Rectal smooth muscle tissue (tissue), 1 donor: Measurements from ENCODE around the gene POLD1.
A peak's percentile ranks its signal among the peaks of the same experiment; 100 is the strongest.

Experiments used
- H3K27ac ChIP-seq: one replicate; pipeline ENCODE4 v1.7.0; 2013; ENCODE audit warnings: low read depth, low read length, inconsistent platforms
- H3K27me3 ChIP-seq: one replicate; pipeline ENCODE4 v1.7.0; 2013; ENCODE audit warnings: low read length; ENCODE audit not compliant: control insufficient read depth, insufficient read depth
- H3K36me3 ChIP-seq: one replicate; pipeline ENCODE4 v1.7.0; 2013; ENCODE audit warnings: low read length; ENCODE audit not compliant: control insufficient read depth, insufficient read depth
- H3K4me1 ChIP-seq: one replicate; pipeline ENCODE4 v1.7.0; 2013; ENCODE audit warnings: low read length; ENCODE audit not compliant: control insufficient read depth, insufficient read depth
- H3K4me3 ChIP-seq: one replicate; pipeline ENCODE4 v1.7.0; 2013; ENCODE audit warnings: low read length
- H3K9ac ChIP-seq: one replicate; pipeline ENCODE4 v1.7.0; 2013; ENCODE audit warnings: low read length

POLD1 gene

DNA sequence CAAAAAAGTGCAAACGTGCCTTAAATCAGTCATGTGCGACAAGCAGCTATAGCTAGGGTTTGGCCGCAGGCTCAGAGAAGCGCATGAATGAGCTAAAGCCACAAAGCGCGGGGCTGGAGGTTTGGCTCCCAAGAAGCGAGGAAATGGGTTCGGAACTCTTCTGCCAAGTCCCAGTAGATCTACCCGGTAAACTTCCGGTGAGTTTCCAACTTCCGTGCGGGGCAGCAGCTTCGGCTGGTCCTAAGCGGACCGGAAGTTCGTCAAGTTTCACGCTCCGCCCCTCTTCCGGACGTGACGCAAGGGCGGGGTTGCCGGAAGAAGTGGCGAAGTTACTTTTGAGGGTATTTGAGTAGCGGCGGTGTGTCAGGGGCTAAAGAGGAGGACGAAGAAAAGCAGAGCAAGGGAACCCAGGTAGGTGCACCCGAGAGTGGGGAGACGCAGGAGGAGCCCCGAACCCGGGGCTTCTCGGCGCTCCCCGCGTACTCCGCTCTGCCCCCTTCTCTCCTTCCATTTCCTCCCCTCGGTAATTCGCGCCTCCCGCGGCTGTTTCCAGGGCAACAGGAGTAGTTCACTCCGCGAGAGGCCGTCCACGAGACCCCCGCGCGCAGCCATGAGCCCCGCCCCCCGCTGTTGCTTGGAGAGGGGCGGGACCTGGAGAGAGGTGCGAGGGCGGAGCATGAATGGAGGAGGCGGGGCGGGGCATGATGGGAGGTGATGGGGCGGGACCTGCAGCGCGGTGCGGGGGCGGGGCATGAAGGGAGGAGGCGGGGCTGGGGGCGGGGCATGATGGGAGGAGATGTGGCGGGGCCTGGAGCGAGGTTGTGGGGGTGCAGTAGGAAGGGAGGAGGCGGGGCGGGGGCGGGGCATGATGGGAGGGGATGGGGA, 7.7 kb upstream of the POLD1 start, which contains the start of gene NR1H2:
Gene NR1H2, plus strand, starts transcription at position 292 of the 885 bp plus-strand sequence. CDS start 1,149 bp downstream, outside the sequence.
- Histone ChIP-seq H3K4me3 (peak within 1 kb of the TSS; percentile 96), H3K36me3 (peaks cover 31% of the 10 kb centered on the region), H3K27me3 (no peaks in the 10 kb centered on the region), H3K4me1 (no peaks in the 10 kb centered on the region), H3K9ac (peak within 1 kb of the TSS; percentile 99), H3K27ac (peak within 1 kb of the TSS; percentile 99)

DNA sequence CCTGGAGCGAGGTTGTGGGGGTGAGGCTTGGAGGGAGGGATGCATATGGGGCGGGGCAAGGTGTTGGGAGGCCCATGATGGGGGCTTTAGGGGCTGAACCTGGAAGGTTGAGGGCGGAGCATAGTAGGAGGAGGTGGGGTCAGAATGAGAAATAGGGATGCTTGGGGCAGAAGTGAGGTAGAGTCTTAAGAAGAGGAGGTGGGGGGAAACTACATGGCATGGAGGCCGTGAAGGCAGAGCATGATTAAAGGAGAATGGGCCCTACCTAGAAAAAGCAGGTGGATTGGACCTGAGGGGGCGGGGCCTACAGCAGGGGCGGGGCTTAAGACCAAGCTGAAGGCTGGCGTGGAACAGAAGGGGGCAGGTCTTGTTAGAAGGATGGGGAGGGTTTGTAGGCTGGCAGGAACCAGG, 7.1 kb upstream of the POLD1 start:
- Histone ChIP-seq H3K27me3 (no peaks in the 10 kb centered on the region), H3K36me3 (peaks cover 36% of the 10 kb centered on the region), H3K27ac (no peak overlapping the region)

DNA sequence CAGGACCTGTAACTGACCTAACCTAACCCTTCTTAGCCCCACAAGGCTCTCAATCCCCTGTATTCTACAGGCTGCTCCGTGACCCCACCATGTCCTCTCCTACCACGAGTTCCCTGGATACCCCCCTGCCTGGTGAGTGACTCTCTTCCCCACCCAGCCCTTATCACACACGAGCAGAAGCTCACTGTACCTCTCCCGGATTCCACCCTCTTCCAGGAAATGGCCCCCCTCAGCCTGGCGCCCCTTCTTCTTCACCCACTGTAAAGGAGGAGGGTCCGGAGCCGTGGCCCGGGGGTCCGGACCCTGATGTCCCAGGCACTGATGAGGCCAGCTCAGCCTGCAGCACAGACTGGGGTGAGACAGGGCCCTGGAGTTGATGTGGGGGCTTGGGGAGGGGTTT, 6.6 kb upstream of the POLD1 start:
- Histone ChIP-seq H3K9ac (no peak overlapping the region), H3K4me1 (no peaks in the 10 kb centered on the region), H3K4me3 (no peak overlapping the region), H3K36me3 (peaks cover 38% of the 10 kb centered on the region), H3K27me3 (no peaks in the 10 kb centered on the region), H3K27ac (no peak overlapping the region)

More for the DNA sequence above, 7.1 kb upstream of the POLD1 start:
- no peak overlapping the region for H3K9ac ChIP-seq
- no peaks in the 10 kb centered on the region for H3K4me1 ChIP-seq
- peak overlapping the region; percentile 19 for H3K4me3 ChIP-seq

DNA sequence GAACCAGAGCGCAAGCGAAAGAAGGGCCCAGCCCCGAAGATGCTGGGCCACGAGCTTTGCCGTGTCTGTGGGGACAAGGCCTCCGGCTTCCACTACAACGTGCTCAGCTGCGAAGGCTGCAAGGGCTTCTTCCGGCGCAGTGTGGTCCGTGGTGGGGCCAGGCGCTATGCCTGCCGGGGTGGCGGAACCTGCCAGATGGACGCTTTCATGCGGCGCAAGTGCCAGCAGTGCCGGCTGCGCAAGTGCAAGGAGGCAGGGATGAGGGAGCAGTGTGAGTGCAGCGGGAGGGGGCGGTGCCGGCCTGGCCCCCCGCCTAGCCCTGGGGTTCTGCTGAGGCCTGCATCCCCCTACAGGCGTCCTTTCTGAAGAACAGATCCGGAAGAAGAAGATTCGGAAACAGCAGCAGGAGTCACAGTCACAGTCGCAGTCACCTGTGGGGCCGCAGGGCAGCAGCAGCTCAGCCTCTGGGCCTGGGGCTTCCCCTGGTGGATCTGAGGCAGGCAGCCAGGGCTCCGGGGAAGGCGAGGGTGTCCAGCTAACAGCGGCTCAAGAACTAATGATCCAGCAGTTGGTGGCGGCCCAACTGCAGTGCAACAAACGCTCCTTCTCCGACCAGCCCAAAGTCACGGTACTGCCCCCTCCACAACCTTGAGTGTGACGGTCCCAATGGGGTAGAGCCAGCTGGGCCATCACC, 5.8 kb upstream of the POLD1 start:
- Histone ChIP-seq H3K4me1 (no peaks in the 10 kb centered on the region), H3K27ac (no peak overlapping the region), H3K36me3 (peaks cover 40% of the 10 kb centered on the region)

DNA sequence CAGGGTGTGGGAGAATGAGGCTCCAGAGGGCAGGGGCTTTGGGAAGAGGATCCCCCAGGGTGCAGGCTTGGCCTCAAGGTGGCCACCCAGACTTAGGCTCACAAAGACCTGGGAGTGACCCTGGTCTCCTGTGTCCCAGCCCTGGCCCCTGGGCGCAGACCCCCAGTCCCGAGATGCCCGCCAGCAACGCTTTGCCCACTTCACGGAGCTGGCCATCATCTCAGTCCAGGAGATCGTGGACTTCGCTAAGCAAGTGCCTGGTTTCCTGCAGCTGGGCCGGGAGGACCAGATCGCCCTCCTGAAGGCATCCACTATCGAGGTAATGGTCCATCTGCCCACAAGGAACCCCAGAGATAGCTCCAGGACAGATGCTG, 5.3 kb upstream of the POLD1 start:
- Histone ChIP-seq H3K4me1 (no peaks in the 10 kb centered on the region), H3K36me3 (peaks cover 40% of the 10 kb centered on the region), H3K9ac (no peak overlapping the region), H3K27ac (no peak overlapping the region), H3K27me3 (no peaks in the 10 kb centered on the region), H3K4me3 (no peak overlapping the region)

More for the DNA sequence above, 5.8 kb upstream of the POLD1 start:
- no peaks in the 10 kb centered on the region for H3K27me3 ChIP-seq
- H3K4me3 ChIP-seq, result no peak overlapping the region
- H3K9ac ChIP-seq, result no peak overlapping the region

DNA sequence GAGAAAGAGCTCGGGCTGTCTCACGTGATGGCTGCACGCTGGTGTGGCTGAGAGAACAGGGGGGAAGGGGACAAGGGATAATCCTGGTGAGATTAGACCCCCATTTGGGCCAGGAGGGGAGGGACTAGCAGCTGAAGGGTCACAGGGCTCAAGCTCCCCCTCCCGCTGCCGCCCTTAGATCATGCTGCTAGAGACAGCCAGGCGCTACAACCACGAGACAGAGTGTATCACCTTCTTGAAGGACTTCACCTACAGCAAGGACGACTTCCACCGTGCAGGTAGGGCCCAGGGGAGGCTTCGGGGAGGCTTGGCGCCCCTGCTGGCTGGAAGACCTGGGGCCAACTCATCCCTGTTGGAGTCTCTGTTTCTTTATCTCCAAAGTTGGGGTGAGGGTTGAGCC, 4.5 kb upstream of the POLD1 start:
- no peak overlapping the region for H3K4me3 ChIP-seq
- H3K36me3 ChIP-seq, result peaks cover 40% of the 10 kb centered on the region
- no peak overlapping the region for H3K27ac ChIP-seq
- no peak overlapping the region for H3K9ac ChIP-seq
- H3K27me3 ChIP-seq, result no peaks in the 10 kb centered on the region
- H3K4me1 ChIP-seq, result no peaks in the 10 kb centered on the region

DNA sequence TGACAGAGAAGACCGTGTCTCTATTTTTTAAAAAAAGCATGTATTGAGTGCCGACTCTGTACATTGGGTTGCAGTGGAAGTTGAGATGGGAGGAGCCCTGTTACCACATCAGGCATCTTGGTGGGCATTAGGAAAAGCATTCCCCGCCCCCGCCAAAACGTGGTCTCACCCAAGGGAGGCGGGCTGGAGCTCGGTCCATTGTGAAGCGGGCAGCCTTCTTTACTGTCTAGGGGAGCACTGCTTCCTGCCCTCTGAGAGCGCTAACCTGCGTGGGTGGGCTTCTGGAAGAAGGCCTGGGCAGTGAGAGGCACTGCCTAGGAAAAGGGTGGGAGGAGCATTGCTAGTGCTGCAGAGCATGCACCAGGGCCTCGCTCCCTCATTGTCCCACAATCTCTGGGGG, 4.0 kb upstream of the POLD1 start:
- no peak overlapping the region for H3K9ac ChIP-seq
- peaks cover 40% of the 10 kb centered on the region for H3K36me3 ChIP-seq
- no peak overlapping the region for H3K4me3 ChIP-seq
- H3K4me1 ChIP-seq, result peaks cover 5% of the 10 kb centered on the region
- H3K27ac ChIP-seq, result no peak overlapping the region
- no peaks in the 10 kb centered on the region for H3K27me3 ChIP-seq

DNA sequence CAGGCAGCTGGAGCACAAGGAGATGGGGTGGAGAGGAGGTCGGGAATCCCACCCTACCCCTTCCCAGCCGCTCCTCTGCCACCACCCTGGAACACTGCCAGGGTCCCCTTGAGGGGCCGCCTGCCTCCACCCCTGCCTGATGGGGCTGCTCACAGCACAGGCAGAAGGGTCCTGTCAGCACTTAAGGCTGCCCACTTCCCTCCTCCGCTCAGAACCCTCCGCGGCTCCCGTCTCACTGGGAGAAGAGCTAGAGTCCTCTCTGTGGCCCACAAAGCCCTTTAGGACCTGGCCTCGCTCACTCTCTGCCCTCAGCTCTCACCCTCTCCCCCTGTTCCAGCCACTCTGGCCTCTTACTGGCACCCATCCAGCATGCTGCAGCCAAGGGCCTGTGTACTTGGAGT, 3.4 kb upstream of the POLD1 start:
- no peak overlapping the region for H3K27ac ChIP-seq
- H3K4me3 ChIP-seq, result no peak overlapping the region
- no peaks in the 10 kb centered on the region for H3K27me3 ChIP-seq
- peaks cover 6% of the 10 kb centered on the region for H3K4me1 ChIP-seq
- H3K9ac ChIP-seq, result no peak overlapping the region
- peaks cover 40% of the 10 kb centered on the region for H3K36me3 ChIP-seq

DNA sequence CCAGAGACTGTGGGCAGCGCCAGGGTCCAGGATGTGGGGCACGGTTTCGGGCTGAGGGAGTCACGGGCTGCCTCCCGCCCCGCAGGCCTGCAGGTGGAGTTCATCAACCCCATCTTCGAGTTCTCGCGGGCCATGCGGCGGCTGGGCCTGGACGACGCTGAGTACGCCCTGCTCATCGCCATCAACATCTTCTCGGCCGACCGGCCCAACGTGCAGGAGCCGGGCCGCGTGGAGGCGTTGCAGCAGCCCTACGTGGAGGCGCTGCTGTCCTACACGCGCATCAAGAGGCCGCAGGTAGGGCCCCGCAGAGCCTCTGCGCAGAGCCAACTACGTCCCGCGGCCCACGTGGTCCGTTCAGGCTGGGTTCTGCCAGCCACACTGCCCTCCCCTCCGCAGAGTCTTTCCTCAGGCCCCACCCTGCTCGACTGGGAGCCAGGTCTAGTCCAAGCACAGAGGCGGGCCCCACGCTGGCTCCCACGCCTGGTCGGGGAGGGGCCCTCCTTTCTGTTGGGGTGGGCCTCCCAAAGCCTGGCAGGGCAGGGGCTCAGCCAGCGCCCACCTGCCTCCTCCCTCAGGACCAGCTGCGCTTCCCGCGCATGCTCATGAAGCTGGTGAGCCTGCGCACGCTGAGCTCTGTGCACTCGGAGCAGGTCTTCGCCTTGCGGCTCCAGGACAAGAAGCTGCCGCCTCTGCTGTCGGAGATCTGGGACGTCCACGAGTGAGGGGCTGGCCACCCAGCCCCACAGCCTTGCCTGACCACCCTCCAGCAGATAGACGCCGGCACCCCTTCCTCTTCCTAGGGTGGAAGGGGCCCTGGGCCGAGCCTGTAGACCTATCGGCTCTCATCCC, 2.0 kb upstream of the POLD1 start:
- Histone ChIP-seq H3K4me1 (peaks cover 6% of the 10 kb centered on the region), H3K27me3 (no peaks in the 10 kb centered on the region), H3K36me3 (peaks cover 40% of the 10 kb centered on the region), H3K9ac (no peak overlapping the region), H3K27ac (no peak overlapping the region), H3K4me3 (no peak overlapping the region)

DNA sequence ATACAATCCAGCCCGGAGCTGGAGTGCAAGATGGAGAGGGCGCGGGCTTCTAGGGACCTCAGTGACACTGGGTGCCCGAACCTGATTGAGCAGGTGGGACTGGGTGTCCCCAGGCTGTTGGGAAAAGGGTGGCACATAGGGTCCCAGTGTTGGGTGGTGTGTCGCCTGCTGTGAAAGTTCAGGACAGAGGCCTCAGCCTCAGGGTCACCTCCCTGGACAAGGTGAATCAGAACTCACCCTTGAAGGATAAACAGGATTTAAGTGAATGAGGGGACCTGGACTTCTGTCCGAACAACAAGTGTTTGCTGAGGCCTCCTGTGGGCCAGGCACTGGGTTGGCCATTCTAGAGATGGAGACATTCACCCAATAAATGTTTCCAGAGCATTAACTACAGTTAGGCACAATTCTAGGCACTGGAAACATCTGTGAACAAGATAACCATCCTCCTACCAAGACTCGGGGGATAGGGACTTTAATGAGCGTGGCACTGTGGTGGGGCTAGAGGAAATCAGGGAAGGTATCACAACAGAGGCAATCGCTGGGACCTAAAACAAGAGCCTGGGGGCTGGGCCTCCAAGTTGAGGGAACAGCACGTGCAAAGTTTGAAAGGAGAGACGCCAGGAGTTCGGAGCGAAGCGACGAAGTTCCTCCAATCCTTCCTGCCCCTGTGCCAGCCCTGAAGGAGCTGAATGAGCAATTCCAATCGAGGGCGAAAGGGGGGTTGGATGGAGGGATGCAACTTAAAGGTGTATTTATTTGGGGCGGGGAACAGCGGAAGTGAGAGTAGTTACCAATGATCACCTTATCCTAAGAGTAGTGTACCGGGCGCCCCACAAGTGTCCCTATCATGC, 921 bp upstream of the POLD1 start:
- no peaks in the 10 kb centered on the region for H3K27me3 ChIP-seq
- peak overlapping the region; percentile 71 for H3K4me3 ChIP-seq
- H3K27ac ChIP-seq, result peak overlapping the region; percentile 88
- no peak overlapping the region for H3K9ac ChIP-seq
- H3K36me3 ChIP-seq, result peaks cover 32% of the 10 kb centered on the region
- peaks cover 6% of the 10 kb centered on the region for H3K4me1 ChIP-seq

DNA sequence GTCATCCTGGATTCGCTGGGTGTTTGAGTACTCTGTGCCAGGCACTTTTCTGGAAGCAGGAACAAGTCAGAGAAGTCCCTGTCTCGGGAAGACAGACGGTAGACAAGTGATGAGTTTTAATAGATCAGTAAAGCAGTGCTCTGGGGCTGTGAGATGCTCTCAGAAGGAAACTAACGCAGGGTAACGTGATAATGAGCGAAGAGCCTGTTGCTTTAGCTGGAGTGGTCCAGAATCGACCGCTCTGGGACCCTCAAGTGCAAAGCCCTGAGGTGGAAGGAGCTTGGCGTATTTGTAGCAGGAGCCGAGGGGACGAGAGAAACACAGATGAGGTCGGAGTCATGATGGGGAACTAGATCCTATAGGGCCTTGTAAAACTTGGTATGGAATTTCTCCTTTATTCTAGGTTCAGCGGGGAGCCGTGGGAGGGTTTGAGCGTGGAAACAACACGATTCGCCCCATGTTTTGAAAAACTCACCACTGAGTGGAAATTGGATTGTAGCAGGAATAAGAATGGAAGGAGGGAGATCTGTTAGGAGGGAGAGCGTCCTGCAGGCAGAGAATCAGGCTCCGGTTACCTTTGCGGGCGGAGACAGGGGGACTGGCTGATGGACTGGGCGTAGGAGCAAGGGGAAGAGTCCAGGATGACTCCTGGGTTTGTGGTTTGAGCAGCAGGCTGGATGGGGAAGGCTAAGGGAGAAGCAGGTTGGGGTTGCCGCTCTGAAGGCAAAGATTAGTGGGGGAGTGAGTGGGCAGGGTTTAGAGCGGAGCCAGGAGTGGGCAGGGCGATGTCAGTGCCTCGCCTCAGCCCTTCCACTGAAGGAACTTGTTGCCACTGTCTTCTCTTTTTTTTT, 763 bp downstream of the POLD1 start:
- Histone ChIP-seq H3K9ac (peak overlapping the region; percentile 35), H3K4me1 (peaks cover 6% of the 10 kb centered on the region), H3K27me3 (no peaks in the 10 kb centered on the region), H3K4me3 (peak overlapping the region; percentile 71), H3K36me3 (peaks cover 15% of the 10 kb centered on the region), H3K27ac (peak overlapping the region; percentile 88)
